ENCODE measurements around the gene EHD1.

Gene EHD1

DNA sequence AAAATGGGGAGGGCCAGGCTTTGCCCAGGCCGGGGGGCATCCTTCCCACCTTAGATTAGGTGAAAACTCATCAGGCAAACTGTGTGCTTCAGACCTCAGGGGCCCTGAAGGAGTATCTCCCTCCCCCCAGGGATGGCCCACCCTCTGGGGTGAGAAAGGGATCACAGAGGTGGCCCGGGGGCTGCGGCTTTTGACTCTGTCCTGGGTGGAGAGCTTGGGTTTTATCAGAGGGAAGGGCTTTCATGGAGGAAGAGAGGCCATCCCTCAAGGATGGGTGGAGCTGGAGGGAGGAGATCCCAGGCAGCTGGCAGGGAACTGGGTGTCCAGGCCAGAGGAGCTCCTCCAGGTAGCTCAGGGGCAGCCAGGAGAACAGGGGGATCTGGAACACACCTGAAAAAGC is 43.0 kb upstream of the EHD1 start:
- H3K4me3 ChIP-seq (replicated peaks; ENCODE audit: low read depth, low read length) = no peak overlapping the region
- TF ChIP-seq, protein P1, sequence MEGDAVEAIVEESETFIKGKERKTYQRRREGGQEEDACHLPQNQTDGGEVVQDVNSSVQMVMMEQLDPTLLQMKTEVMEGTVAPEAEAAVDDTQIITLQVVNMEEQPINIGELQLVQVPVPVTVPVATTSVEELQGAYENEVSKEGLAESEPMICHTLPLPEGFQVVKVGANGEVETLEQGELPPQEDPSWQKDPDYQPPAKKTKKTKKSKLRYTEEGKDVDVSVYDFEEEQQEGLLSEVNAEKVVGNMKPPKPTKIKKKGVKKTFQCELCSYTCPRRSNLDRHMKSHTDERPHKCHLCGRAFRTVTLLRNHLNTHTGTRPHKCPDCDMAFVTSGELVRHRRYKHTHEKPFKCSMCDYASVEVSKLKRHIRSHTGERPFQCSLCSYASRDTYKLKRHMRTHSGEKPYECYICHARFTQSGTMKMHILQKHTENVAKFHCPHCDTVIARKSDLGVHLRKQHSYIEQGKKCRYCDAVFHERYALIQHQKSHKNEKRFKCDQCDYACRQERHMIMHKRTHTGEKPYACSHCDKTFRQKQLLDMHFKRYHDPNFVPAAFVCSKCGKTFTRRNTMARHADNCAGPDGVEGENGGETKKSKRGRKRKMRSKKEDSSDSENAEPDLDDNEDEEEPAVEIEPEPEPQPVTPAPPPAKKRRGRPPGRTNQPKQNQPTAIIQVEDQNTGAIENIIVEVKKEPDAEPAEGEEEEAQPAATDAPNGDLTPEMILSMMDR (IDR thresholded peaks at IDR 0.05; ENCODE audit: low read depth, low read length, missing control alignments) = no peak

DNA sequence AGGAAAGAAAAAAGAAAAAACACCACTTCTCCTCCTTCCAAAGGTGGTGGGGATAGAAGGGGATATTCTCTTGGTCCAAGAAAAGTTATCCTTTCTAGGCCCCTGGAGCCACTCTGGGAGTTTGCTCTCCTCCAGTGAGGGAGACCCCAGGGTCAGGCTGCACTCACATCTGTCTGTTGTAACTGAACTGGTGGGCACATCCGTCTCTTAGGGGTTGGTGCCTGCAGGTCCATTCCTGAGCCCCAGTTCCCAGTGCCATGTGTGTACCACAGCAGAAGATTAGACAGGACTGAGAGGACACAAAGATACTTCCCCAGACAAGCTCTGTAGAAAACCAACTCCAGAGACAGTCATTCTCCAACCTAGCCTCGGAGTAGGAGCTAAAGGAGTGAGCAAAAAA is 41.7 kb upstream of the EHD1 start:
- H3K4me3 ChIP-seq (replicated peaks; ENCODE audit: low read depth, low read length) = no peak overlapping the region
- TF ChIP-seq, protein P1 (IDR thresholded peaks at IDR 0.05; ENCODE audit: low read depth, low read length, missing control alignments) = no peak
- DNase-seq (ENCODE audit: extremely low read depth, low read depth) = no peak

More for the DNA sequence above, 43.0 kb upstream of the EHD1 start:
- no peak for DNase-seq (ENCODE audit: extremely low read depth, low read depth)

GRCh38 chr11:64919627-64920026 is 41.2 kb upstream of the EHD1 start:
- DNase-seq (ENCODE audit: extremely low read depth, low read depth) = no peak

DNA sequence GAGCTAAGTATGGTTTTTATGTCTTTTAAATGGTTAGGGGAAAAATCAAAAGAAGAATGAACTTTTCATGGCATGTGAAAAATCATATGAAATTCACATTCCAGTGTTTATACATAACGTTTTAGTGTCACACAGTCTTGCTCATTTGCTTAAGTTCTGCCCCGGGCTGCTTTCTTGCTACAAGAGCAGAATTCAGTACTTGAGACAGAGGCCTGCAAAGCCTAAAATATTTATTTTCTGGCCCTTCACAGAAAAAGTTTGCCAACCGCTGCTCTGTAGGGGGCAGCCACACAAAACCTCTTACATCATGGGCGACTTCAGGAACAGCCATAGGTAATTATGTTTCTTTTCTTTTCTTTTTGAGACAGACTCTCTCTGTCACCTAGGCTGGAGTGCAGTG is 39.6 kb upstream of the EHD1 start:
- TF ChIP-seq, protein P1 (IDR thresholded peaks at IDR 0.05; ENCODE audit: low read depth, low read length, missing control alignments) = peak; percentile 20
- DNase-seq (ENCODE audit: extremely low read depth, low read depth) = peak; percentile 17
- H3K4me3 ChIP-seq (replicated peaks; ENCODE audit: low read depth, low read length) = peak overlapping the region; percentile 95

More at GRCh38 chr11:64919627-64920026, 41.2 kb upstream of the EHD1 start:
- H3K4me3 ChIP-seq (replicated peaks; ENCODE audit: low read depth, low read length) = no peak overlapping the region
- TF ChIP-seq, protein P1 (IDR thresholded peaks at IDR 0.05; ENCODE audit: low read depth, low read length, missing control alignments) = no peak

DNA sequence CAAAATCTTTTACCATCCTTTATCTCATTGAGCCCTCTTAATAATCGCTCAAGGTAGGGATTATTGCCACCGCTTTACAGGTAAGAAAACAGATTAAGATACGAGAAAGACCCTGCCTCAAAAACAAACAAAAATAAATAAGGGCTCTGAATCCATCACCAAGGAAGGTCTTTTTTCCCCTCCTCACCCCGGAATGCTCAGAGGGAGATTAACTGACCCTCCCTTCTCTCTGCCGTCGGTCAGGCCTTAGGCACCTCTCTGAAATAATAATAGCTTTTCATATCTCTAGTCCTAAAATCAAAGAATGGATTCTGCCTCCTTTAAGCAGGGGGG is 39.2 kb upstream of the EHD1 start:
- TF ChIP-seq, protein P1 (IDR thresholded peaks at IDR 0.05; ENCODE audit: low read depth, low read length, missing control alignments) = no peak
- DNase-seq (ENCODE audit: extremely low read depth, low read depth) = no peak
- H3K4me3 ChIP-seq (replicated peaks; ENCODE audit: low read depth, low read length) = peak overlapping the region; percentile 95

GRCh38 chr11:64916775-64917662 is 38.6 kb upstream of the EHD1 start, which contains the start of gene ATG2A:
ATG2A (minus strand) TSS chr11:64917209; CDS start chr11:64917135, 74 bp downstream.
- DNase-seq (ENCODE audit: extremely low read depth, low read depth) = peak; percentile 100
- H3K4me3 ChIP-seq (replicated peaks; ENCODE audit: low read depth, low read length) = peak within 1 kb of the TSS; percentile 95
- TF ChIP-seq, protein P1 (IDR thresholded peaks at IDR 0.05; ENCODE audit: low read depth, low read length, missing control alignments) = no peak

Measured in HFF-Myc (cell line).